ENCODE results near the gene CACNB4. TPM values are rescaled to one million over a fixed set of nuclear protein-coding genes. Genes with fewer than 3 reads are reported as not detected.

CACNB4 gene
- total and polyA plus RNA-seq, 10 donors, result 0.14 to 5.1 (median 1.6) TPM

GRCh38 chr2:151989378-151989777 is 109.5 kb downstream of the CACNB4 start:
- Histone ChIP-seq H3K27ac (no peak overlapping the region), H3K4me3 (no peak overlapping the region), H3K36me3 (no peaks in the 10 kb centered on the region), H3K4me1 (no peaks in the 10 kb centered on the region), H3K27me3 (replicated peaks in 1 of 7) (no peaks in the 10 kb centered on the region), H3K9me3 (no peaks in the 10 kb centered on the region)
- WGBS, 5 donors, result 70 to 81% (median 74%) methylated on average over 3 of the region's 3 CpGs
- no peak for DNase-seq
- intact Hi-C loops (cut with DNase I; ENCODE audit: low total_unique reads), result no loop called here
- TF ChIP-seq POLR2AphosphoS5 (IDR thresholded peaks at IDR 0.05) (no peak), POLR2A (IDR thresholded peaks at IDR 0.05) (no peak), CTCF (IDR thresholded peaks at IDR 0.05 in 8 of 11, conservative IDR thresholded peaks at IDR 0.05 in 3 of 11) (no peak)

DNA sequence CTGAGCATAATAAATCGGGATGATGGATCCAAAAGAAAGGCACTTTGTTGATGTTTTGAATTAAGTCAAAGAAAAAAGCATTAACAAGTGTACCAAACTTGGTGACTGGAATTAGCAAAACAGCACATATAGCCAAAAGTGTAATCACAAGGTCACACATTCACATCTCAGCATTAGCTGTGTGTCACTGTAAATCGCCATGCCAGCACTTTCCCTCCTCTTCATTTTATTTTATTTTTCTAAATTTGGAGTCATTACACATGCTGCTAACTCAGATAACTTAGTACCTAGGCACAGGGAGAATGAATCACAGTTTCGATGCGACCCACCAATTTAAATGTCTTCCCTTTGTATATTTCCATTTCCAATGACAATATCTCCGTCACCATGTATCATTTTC is 111.4 kb downstream of the CACNB4 start:
- Histone ChIP-seq H3K4me1 (no peaks in the 10 kb centered on the region), H3K9me3 (no peaks in the 10 kb centered on the region), H3K36me3 (no peaks in the 10 kb centered on the region), H3K27ac (no peak overlapping the region), H3K4me3 (no peak overlapping the region), H3K27me3 (replicated peaks in 1 of 7) (no peaks in the 10 kb centered on the region)
- DNase-seq, result no peak
- 91 to 98% (median 91%) methylated on average over 5 of the region's 5 CpGs for WGBS, 5 donors
- TF ChIP-seq POLR2A (IDR thresholded peaks at IDR 0.05) (no peak), POLR2AphosphoS5 (IDR thresholded peaks at IDR 0.05) (no peak), CTCF (IDR thresholded peaks at IDR 0.05 in 8 of 11, conservative IDR thresholded peaks at IDR 0.05 in 3 of 11) (no peak)
- intact Hi-C loops (cut with DNase I; ENCODE audit: low total_unique reads), result no loop called here

- Histone ChIP-seq H3K27ac (no peak overlapping the region), H3K4me3 (no peak overlapping the region), H3K27me3 (replicated peaks in 1 of 7) (no peaks in the 10 kb centered on the region), H3K4me1 (no peaks in the 10 kb centered on the region), H3K36me3 (no peaks in the 10 kb centered on the region), H3K9me3 (no peaks in the 10 kb centered on the region)
- TF ChIP-seq POLR2A (IDR thresholded peaks at IDR 0.05), result no peak
- intact Hi-C loops (cut with DNase I; ENCODE audit: low total_unique reads), result no loop called here
- WGBS, 5 donors, result 70 to 91% (median 80%) methylated on average over 2 of the region's 2 CpGs
- DNase-seq, result no peak
Measured at GRCh38 chr2:151984424-151985083, 114.3 kb downstream of the CACNB4 start.

DNA sequence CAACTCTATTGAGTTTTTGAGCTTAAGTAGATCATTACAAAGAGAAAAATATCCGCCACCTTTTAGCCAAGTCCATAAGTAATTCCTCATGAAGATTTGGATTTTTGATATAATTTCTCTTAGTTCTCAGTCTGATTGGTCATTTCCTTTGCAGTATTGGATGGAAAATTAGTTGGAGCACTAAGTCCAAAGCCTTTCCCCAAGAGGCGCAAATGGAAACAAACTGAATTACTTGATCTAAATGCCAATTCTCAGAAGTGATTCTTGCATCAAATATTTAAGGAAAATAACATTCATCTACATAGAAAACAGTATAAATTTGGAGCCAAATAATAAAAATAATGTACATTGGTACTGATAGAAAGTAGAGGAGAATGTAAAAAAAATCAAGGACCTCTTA is 115.6 kb downstream of the CACNB4 start:
- H3K27me3 ChIP-seq (replicated peaks in 1 of 7), result no peaks in the 10 kb centered on the region
- 47 to 92% (median 62%) methylated on average over 2 of the region's 2 CpGs for WGBS, 5 donors
- H3K4me3 ChIP-seq, result no peak overlapping the region
- no peaks in the 10 kb centered on the region for H3K9me3 ChIP-seq
- no peaks in the 10 kb centered on the region for H3K4me1 ChIP-seq
- H3K27ac ChIP-seq, result no peak overlapping the region
- no peaks in the 10 kb centered on the region for H3K36me3 ChIP-seq
- intact Hi-C loops (cut with DNase I; ENCODE audit: low total_unique reads), result no loop called here
- TF ChIP-seq POLR2A (IDR thresholded peaks at IDR 0.05), result no peak
- no peak for TF ChIP-seq POLR2AphosphoS5 (IDR thresholded peaks at IDR 0.05)
- no peak for TF ChIP-seq CTCF (IDR thresholded peaks at IDR 0.05 in 8 of 11, conservative IDR thresholded peaks at IDR 0.05 in 3 of 11)
- DNase-seq, result no peak

GRCh38 chr2:151981886-151982285 is 117.0 kb downstream of the CACNB4 start:
- Histone ChIP-seq H3K4me3 (no peak overlapping the region), H3K4me1 (no peaks in the 10 kb centered on the region), H3K27me3 (replicated peaks in 1 of 7) (no peaks in the 10 kb centered on the region), H3K36me3 (no peaks in the 10 kb centered on the region), H3K9me3 (no peaks in the 10 kb centered on the region), H3K27ac (no peak overlapping the region)
- TF ChIP-seq POLR2A (IDR thresholded peaks at IDR 0.05), result no peak
- TF ChIP-seq POLR2AphosphoS5 (IDR thresholded peaks at IDR 0.05), result no peak
- no peak for TF ChIP-seq CTCF (IDR thresholded peaks at IDR 0.05 in 8 of 11, conservative IDR thresholded peaks at IDR 0.05 in 3 of 11)
- intact Hi-C loops (cut with DNase I; ENCODE audit: low total_unique reads), result no loop called here
- WGBS, 5 donors, result 86 to 95% (median 89%) methylated on average over 1 of the region's 1 CpG
- DNase-seq, result no peak
